Measurements from ENCODE around the gene PHLDA2.

PHLDA2 gene

GRCh38 chr11:2881981-2882375 is 47.2 kb downstream of the PHLDA2 start:
- DNase-seq (ENCODE audit: low spot score) = no peak

GRCh38 chr11:2881076-2881980 is 47.9 kb downstream of the PHLDA2 start:
- DNase-seq (ENCODE audit: low spot score) = no peak

- DNase-seq (ENCODE audit: low spot score) = no peak
These were observed 48.6 kb downstream of the PHLDA2 start for GRCh38 chr11:2880646-2881045.

- DNase-seq (ENCODE audit: low spot score) = no peak
These were observed 50.4 kb downstream of the PHLDA2 start for GRCh38 chr11:2878782-2879181.

All from AG08395 (cell line).